ENCODE measurements around the gene RPL9.

DNA sequence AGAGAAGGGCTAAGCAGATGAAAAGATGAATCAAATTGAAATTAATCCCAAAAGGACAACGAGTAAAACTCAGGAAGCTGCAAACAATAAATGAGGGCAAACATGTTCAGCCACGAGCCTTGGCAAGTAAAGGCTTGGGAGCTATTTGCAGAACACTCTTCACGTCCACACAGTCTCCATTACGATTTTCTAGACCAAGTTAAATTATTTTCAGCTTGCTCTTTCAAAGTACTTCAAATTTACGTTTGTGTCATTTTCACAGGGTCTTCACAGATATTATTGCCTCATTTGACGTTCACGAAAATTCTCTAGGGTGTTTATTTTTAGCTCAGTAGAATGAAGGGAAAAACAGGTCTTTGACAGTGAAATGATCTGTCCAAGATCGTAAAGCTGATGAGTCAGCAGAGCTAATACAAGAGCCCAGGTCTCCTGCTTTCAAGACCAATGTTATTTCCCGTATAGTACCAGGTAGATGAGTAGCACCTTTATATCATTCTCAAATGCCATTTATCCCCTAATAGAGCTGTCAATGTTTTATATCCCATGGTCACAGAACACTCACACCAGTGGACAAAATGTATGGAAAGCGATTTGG, 31.1 kb downstream of the RPL9 start:
- TF ChIP-seq, protein P1, sequence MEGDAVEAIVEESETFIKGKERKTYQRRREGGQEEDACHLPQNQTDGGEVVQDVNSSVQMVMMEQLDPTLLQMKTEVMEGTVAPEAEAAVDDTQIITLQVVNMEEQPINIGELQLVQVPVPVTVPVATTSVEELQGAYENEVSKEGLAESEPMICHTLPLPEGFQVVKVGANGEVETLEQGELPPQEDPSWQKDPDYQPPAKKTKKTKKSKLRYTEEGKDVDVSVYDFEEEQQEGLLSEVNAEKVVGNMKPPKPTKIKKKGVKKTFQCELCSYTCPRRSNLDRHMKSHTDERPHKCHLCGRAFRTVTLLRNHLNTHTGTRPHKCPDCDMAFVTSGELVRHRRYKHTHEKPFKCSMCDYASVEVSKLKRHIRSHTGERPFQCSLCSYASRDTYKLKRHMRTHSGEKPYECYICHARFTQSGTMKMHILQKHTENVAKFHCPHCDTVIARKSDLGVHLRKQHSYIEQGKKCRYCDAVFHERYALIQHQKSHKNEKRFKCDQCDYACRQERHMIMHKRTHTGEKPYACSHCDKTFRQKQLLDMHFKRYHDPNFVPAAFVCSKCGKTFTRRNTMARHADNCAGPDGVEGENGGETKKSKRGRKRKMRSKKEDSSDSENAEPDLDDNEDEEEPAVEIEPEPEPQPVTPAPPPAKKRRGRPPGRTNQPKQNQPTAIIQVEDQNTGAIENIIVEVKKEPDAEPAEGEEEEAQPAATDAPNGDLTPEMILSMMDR (conservative IDR thresholded peaks at IDR 0.05; ENCODE audit: low read length) = no peak
- no peak for TF ChIP-seq EZH2phosphoT487 (IDR thresholded peaks at IDR 0.05; ENCODE audit: borderline replicate concordance, low read depth, low read length)

Data from OCI-LY7 (cell line).